ENCODE data around the gene GATM.

DNA sequence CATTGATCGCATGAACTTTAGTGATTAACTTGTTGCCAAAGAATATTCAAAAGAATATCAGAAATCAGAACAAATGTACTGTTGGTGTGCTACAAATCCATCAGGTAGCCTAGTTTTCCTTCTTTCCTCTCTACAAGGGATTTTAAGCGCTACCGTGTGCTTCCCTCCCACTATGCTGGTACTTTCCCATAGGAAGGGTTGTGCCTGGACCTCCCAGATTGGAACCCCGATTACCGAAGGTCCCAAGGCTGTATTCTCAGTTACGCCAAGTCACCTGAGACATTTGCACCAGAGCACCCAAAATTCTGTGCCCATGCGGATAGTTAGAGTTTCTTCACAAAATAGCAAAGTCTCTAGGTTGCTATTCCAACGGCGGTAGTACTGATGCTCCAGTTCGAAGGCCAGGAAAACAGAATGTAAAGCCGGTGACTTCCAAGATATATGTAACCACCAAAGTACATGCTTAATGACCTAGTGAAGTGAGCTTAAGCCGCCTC lies 23.4 kb upstream of the GATM start:
- TF ChIP-seq RBBP5 (IDR thresholded peaks at IDR 0.05; ENCODE audit: borderline replicate concordance, low read depth, low read length) (no peak; the same call in 1 of the 2 replicates), POLR2AphosphoS5 (IDR thresholded peaks at IDR 0.05; ENCODE audit: low read depth, low read length) (no peak), CTCF (IDR thresholded peaks at IDR 0.05; ENCODE audit: control extremely low read depth in 1 of 3, insufficient read depth in 1 of 3, low read depth in 1 of 3, low read length in 3 of 3) (no peak), SIN3A (conservative IDR thresholded peaks at IDR 0.05 in 1 of 2, IDR thresholded peaks at IDR 0.05 in 1 of 2; ENCODE audit: low read depth in 1 of 2, low read length in 2 of 2) (no peak), MAFK (IDR thresholded peaks at IDR 0.05; ENCODE audit: low read depth, low read length) (no peak), EZH2 (IDR thresholded peaks at IDR 0.05; ENCODE audit: low read depth, low read length, severe bottlenecking) (no peak), TAF1 (IDR thresholded peaks at IDR 0.05; ENCODE audit: low read depth, low read length) (no peak), POLR2A (IDR thresholded peaks at IDR 0.05; ENCODE audit: control extremely low read depth in 1 of 2, low read depth in 2 of 2, low read length in 2 of 2) (no peak), HDAC2 (IDR thresholded peaks at IDR 0.05; ENCODE audit: borderline replicate concordance in 1 of 2, low read depth in 2 of 2, low read length in 2 of 2) (no peak), KDM5A (IDR thresholded peaks at IDR 0.05; ENCODE audit: low read length) (no peak), ASH2L (IDR thresholded peaks at IDR 0.05; ENCODE audit: low read length) (no peak), SAP30 (IDR thresholded peaks at IDR 0.05; ENCODE audit: insufficient read depth, insufficient replicate concordance, low read length) (no peak)

Data from H1 (cell line).